GM06990 (cell line): Measurements from ENCODE around the gene SNX22.

ENCODE experiments used
- DNase-seq: peaks from one replicate; pipeline ENCODE4 v3.0.0-alpha.2; 2011; ENCODE audit not compliant: insufficient read length; ENCODE audit errors: extremely low read depth
- H3K27me3 ChIP-seq: replicated peaks from 2 replicates; pipeline ENCODE4 v1.6.0; 2011; ENCODE audit warnings: low read length; ENCODE audit not compliant: control insufficient read depth, insufficient read depth
- H3K36me3 ChIP-seq: 2 replicates; pipeline ENCODE4 v1.5.1; 2011; ENCODE audit warnings: low read length; ENCODE audit not compliant: control insufficient read depth, insufficient read depth
- H3K4me3 ChIP-seq: replicated peaks from 2 replicates; pipeline ENCODE4 v1.5.1; 2011; ENCODE audit warnings: low read depth, mild to moderate bottlenecking, control low read depth, low read length
- TF ChIP-seq, protein P1 (sequence below): IDR thresholded peaks from 2 replicates; pipeline ENCODE4 v1.5.1; 2011; ENCODE audit warnings: low read length, control low read depth, mild to moderate bottlenecking, inconsistent platforms; ENCODE audit not compliant: insufficient read depth, poor library complexity, severe bottlenecking

The SNX22 gene

DNA sequence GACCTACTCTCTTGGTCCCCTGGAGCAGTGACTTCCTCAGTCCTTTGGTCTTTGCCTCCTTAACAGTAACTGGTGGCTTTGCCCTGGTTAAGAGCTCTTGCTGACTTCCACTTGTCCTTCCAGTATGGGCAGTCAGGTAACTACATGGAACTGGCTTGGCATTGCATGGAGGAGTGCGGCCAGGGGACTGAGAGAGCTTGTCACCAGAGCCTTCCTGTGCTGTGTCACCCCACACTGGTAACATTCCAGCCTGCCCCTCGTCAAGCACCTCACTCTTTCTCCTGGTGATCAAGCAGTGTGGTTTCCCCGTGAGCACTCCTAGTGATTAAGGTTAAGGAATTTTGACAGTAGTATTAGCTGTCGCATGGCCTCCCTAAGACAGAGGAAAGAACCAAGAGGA, 19.3 kb upstream of the SNX22 start:
- TF ChIP-seq, protein P1, sequence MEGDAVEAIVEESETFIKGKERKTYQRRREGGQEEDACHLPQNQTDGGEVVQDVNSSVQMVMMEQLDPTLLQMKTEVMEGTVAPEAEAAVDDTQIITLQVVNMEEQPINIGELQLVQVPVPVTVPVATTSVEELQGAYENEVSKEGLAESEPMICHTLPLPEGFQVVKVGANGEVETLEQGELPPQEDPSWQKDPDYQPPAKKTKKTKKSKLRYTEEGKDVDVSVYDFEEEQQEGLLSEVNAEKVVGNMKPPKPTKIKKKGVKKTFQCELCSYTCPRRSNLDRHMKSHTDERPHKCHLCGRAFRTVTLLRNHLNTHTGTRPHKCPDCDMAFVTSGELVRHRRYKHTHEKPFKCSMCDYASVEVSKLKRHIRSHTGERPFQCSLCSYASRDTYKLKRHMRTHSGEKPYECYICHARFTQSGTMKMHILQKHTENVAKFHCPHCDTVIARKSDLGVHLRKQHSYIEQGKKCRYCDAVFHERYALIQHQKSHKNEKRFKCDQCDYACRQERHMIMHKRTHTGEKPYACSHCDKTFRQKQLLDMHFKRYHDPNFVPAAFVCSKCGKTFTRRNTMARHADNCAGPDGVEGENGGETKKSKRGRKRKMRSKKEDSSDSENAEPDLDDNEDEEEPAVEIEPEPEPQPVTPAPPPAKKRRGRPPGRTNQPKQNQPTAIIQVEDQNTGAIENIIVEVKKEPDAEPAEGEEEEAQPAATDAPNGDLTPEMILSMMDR: no peak
- DNase-seq: no peak
- peaks cover 56% of the 10 kb centered on the region for H3K36me3 ChIP-seq

DNA sequence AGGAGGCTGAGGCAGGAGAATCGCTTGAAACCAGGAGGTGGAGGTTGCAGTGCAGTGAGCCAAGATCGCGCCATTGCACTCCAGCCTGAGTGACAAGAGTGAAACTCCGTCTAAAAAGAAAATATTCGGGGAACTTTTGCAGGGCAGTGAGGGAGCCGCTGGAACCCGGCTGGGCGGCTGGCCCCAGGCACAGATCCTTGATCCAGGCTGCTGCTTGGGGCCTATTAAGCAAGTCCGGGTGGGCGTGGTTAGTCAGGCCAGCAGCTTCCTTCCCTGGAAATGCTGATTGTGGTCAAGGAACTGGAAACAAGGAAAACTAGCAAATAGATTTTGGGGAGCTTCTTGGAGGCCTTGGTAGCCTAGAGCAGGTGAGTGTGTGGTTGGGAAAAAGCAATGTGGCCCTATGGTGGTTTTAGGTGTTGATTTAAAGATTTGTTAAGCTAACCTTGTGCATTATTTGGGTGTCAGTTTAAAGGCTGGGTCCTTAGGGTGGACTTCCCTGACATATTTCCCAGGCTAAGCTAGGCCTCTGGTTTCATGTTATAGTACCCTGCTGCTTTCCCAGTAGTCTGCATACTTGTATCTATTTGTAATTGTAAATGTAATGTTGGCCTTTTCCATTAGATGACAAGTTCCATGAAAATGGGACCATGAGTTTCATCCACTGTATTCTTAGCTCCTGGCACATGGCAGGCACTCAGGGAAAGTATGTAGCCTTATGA, 17.7 kb upstream of the SNX22 start:
- peaks cover 59% of the 10 kb centered on the region for H3K36me3 ChIP-seq
- TF ChIP-seq, protein P1: no peak
- no peaks in the 10 kb centered on the region for H3K27me3 ChIP-seq
- no peak overlapping the region for H3K4me3 ChIP-seq
- DNase-seq: no peak

More for the DNA sequence above, 19.3 kb upstream of the SNX22 start:
- Histone ChIP-seq H3K27me3 (no peaks in the 10 kb centered on the region), H3K4me3 (no peak overlapping the region)

DNA sequence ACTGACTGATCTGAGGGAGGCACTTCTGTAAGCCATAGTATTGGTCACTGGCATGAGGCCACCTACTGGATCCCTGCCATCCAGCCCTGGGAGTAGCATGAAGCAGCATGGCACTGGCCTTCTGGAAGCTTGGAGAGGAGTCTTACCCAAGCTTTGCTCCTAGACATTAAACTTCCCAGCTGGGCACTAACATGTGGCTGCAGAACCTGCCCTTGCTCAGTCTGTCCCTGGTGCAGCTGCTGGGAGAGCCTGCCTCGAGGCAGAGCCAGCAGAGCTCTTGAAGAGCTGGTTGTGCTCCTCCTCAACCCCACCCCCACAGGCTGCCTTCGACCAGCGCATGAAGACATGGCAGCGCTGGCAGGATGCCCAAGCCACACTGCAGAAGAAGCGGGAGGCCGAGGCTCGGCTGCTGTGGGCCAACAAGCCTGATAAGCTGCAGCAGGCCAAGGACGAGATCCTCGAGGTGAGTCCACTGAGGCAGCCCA, 17.1 kb upstream of the SNX22 start:
- Histone ChIP-seq H3K27me3 (no peaks in the 10 kb centered on the region), H3K36me3 (peaks cover 59% of the 10 kb centered on the region), H3K4me3 (no peak overlapping the region)
- TF ChIP-seq, protein P1: no peak
- no peak for DNase-seq

DNA sequence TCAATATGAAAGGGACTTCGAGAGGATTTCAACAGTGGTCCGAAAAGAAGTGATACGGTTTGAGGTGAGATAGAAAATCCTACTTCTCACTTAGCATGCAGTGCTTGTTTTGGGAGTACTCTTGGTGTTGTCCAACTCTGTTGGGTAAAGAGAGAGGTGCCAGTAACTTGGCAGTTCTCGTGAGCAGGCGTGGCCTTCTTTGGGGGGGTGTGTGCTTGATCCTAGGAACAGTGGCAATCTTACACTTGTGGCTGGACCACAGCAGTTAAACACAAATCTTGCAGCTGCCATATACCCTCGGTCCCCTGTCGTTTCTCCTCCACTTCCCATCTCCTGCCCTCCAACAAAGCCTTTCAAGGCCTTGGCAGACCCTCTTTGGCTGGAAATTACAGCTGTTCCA, 15.2 kb upstream of the SNX22 start:
- H3K27me3 ChIP-seq: no peaks in the 10 kb centered on the region
- no peak for DNase-seq
- TF ChIP-seq, protein P1: no peak
- H3K36me3 ChIP-seq: peaks cover 48% of the 10 kb centered on the region
- no peak overlapping the region for H3K4me3 ChIP-seq

DNA sequence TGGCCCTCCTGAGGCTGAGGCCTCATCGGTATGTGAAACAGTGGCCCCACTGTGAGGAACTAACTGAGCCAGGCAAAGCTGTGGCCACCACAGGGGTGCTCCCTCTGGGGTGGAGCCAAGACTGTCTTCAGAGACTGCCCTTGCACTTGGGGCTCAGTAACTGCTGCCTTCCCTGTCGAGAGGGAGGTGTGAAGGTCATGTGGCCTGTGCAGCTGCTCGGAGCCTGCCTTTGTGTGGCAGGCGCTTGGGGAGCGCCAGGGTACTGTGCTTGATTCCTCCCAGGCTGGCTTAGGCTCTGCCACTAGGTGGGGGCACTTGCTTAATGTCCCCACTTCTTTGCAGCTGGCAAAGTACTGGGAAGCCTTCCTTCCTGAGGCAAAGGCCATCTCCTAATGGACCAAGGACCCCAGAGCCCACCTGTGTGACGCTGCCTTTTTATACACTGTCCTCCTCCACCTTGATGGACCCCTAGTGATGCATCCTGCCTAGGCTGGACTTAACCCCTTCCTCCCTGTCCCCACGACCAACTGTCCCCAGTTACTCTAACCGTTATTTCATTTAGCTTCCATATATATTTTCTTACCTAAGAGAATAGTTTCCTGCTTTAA, 14.2 kb upstream of the SNX22 start:
- H3K27me3 ChIP-seq: no peaks in the 10 kb centered on the region
- no peak overlapping the region for H3K4me3 ChIP-seq
- H3K36me3 ChIP-seq: peaks cover 43% of the 10 kb centered on the region
- no peak for DNase-seq
- TF ChIP-seq, protein P1: no peak
